Mucosa of rectum (tissue), 2 donors: ENCODE measurements around the gene MME.

Experiments
- H3K27ac ChIP-seq, 2 donors: one replicate each; pipeline ENCODE4 v1.7.0; 2013; ENCODE audit warnings: inconsistent platforms in 2 of 2, low read depth in 2 of 2, low read length in 2 of 2
- H3K27me3 ChIP-seq, 2 donors: one replicate each; pipeline ENCODE4 v1.7.0; 2013; ENCODE audit warnings: low read length in 2 of 2; ENCODE audit not compliant: control insufficient read depth in 2 of 2, insufficient read depth in 2 of 2
- H3K36me3 ChIP-seq, 2 donors: one replicate each; pipeline ENCODE4 v1.7.0; 2013; ENCODE audit warnings: low read length in 2 of 2; ENCODE audit not compliant: control insufficient read depth in 2 of 2, insufficient read depth in 2 of 2
- H3K4me1 ChIP-seq, 2 donors: one replicate each; pipeline ENCODE4 v1.7.0; 2013; ENCODE audit warnings: low read length in 2 of 2, mild to moderate bottlenecking in 1 of 2; ENCODE audit not compliant: control insufficient read depth in 2 of 2, insufficient read depth in 2 of 2
- H3K4me3 ChIP-seq, 2 donors: one replicate each; pipeline ENCODE4 v1.7.0; 2013; ENCODE audit warnings: low read length in 2 of 2
- H3K9ac ChIP-seq, 2 donors: one replicate each; pipeline ENCODE4 v1.7.0; 2013; ENCODE audit warnings: low read length in 2 of 2, low read depth in 1 of 2, mild to moderate bottlenecking in 1 of 2
- H3K9me3 ChIP-seq, 2 donors: one replicate each; pipeline ENCODE4 v1.7.0; 2013; ENCODE audit warnings: low read length in 2 of 2; ENCODE audit not compliant: control insufficient read depth in 2 of 2
- donor health status: healthy.
- donor health status: Normal muscosa, but diverticular disease.

MME gene

DNA sequence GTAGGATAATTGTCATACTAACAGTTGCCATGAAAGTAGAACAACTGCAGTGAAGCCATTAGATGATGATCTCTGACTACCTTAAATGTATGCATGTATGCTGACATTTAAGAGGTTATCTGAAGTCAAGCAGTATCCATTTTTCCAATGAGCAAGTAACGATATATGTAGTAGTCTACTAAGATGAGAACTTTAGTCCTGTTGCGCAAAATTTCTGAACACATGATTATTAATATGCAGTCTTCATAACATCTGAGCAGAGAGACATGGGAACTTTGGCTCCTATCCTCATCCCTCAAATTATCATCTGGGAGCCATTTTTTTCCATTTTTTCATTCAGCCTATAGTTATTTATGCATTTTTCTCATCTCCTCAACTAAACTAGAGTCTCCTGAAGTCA is 79.2 kb downstream of the MME start:
- no peak overlapping the region for H3K27ac ChIP-seq
- no peaks in the 10 kb centered on the region for H3K27me3 ChIP-seq
- no peaks in the 10 kb centered on the region for H3K9me3 ChIP-seq
- H3K4me1 ChIP-seq: no peaks in the 10 kb centered on the region
- H3K4me3 ChIP-seq: no peak overlapping the region
- no peak overlapping the region for H3K9ac ChIP-seq
- H3K36me3 ChIP-seq: no peaks in the 10 kb centered on the region

DNA sequence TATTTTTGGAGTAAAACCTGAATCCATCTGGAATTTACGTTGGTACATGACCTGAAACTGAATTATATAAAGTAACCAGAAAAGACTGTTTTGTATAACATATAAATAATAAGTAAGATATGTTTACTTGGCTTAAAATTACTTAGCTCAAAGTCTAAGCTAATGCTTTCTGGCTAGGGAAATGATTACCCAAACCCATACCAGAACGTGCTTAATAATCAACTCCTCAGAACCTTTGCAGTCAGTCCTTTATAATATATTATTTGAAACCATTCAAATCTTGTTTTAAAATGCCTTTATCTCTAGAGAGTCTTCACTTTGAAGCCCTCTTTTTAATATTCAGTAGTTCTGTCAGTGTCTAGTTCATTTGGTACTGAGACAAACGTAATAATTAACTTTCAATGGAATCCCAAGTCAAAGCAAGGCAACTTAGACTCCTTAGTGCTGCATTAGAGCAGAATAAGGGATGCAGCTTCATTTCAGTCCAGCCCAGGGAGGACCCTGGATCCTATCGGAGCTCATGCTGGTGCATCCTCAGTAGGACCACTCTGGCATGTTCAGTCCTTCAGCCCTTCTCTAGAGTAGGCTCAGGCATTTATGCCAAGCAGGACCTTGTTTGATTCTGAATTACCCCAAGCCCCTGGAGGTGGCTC is 81.6 kb downstream of the MME start:
- Histone ChIP-seq H3K9ac (no peak overlapping the region), H3K4me3 (no peak overlapping the region), H3K4me1 (no peaks in the 10 kb centered on the region), H3K27me3 (no peaks in the 10 kb centered on the region), H3K36me3 (no peaks in the 10 kb centered on the region), H3K27ac (no peak overlapping the region), H3K9me3 (no peaks in the 10 kb centered on the region)

GRCh38 chr3:155164306-155164705 is 84.2 kb downstream of the MME start:
- H3K9ac ChIP-seq: no peak overlapping the region
- no peak overlapping the region for H3K4me3 ChIP-seq
- no peaks in the 10 kb centered on the region for H3K9me3 ChIP-seq
- no peak overlapping the region for H3K27ac ChIP-seq
- H3K27me3 ChIP-seq: no peaks in the 10 kb centered on the region
- no peaks in the 10 kb centered on the region for H3K4me1 ChIP-seq
- H3K36me3 ChIP-seq: no peaks in the 10 kb centered on the region

DNA sequence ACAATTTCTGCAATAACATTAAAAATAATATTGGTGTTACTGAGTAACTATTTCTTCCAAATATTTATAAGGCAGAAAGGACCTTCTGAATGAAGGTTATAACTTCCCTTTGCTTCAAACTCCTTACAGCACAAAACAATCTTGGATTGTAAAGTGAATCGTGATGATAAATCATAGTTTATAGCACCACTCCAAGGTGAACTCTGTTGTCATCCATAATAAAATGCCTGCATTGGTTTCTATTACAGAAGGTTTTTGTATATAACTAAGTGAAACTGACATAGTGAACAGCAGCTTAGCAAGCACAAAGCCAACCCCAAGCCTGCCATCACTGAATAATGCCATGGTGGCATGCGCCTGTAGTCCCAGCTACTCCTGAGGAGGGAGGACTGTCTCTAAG is 86.3 kb downstream of the MME start:
- Histone ChIP-seq H3K9me3 (no peaks in the 10 kb centered on the region), H3K27ac (no peak overlapping the region), H3K9ac (no peak overlapping the region), H3K27me3 (no peaks in the 10 kb centered on the region), H3K4me3 (no peak overlapping the region), H3K36me3 (no peaks in the 10 kb centered on the region), H3K4me1 (no peaks in the 10 kb centered on the region)

GRCh38 chr3:155169197-155169596 is 89.1 kb downstream of the MME start:
- no peak overlapping the region for H3K27ac ChIP-seq
- H3K9ac ChIP-seq: no peak overlapping the region
- H3K4me1 ChIP-seq: no peaks in the 10 kb centered on the region
- no peak overlapping the region for H3K4me3 ChIP-seq
- no peaks in the 10 kb centered on the region for H3K27me3 ChIP-seq
- H3K9me3 ChIP-seq: no peaks in the 10 kb centered on the region
- no peaks in the 10 kb centered on the region for H3K36me3 ChIP-seq

- no peaks in the 10 kb centered on the region for H3K27me3 ChIP-seq
- no peak overlapping the region for H3K9ac ChIP-seq
- no peaks in the 10 kb centered on the region for H3K4me1 ChIP-seq
- no peak overlapping the region for H3K4me3 ChIP-seq
- no peak overlapping the region for H3K27ac ChIP-seq
- H3K36me3 ChIP-seq: no peaks in the 10 kb centered on the region
- no peaks in the 10 kb centered on the region for H3K9me3 ChIP-seq
These were observed 93.7 kb downstream of the MME start for GRCh38 chr3:155173771-155174170.

DNA sequence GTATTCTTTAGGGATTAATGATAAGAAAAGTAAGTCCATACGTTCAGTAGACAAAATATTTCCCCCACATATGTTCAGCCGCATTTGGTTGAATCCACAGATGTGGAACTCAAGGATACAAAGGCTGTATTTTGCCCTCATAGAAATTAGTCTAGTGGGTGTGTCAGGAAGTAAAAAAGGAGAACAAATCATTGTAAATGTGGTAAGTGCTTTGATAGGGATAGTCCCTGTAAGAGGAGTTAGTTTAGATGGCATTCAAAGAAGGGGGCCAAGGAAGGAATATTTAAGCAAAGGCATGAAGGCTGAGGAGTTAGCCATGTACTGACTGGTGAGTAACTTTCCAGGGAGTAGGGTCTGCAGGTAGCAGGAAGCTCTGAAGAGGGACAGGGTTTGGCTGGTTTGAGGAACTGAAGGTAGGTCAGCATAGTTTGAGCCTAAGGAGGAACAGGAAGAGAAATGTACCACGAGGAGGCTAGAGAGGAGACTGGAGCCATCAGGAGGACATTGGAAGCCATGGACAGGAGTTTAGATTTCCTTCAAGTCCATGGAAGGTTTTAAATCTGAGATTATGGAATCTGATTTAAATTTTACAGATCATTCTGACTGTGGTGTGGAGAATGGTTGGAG is 98.8 kb downstream of the MME start:
- no peak overlapping the region for H3K27ac ChIP-seq
- H3K27me3 ChIP-seq: no peaks in the 10 kb centered on the region
- no peak overlapping the region for H3K9ac ChIP-seq
- H3K4me3 ChIP-seq: no peak overlapping the region
- no peaks in the 10 kb centered on the region for H3K9me3 ChIP-seq
- H3K4me1 ChIP-seq: no peaks in the 10 kb centered on the region
- H3K36me3 ChIP-seq: no peaks in the 10 kb centered on the region

- Histone ChIP-seq H3K27ac (no peak overlapping the region), H3K9me3 (no peaks in the 10 kb centered on the region), H3K27me3 (no peaks in the 10 kb centered on the region), H3K4me3 (no peak overlapping the region), H3K36me3 (no peaks in the 10 kb centered on the region), H3K4me1 (no peaks in the 10 kb centered on the region), H3K9ac (no peak overlapping the region)
These were observed 99.3 kb downstream of the MME start for GRCh38 chr3:155179437-155179827.

DNA sequence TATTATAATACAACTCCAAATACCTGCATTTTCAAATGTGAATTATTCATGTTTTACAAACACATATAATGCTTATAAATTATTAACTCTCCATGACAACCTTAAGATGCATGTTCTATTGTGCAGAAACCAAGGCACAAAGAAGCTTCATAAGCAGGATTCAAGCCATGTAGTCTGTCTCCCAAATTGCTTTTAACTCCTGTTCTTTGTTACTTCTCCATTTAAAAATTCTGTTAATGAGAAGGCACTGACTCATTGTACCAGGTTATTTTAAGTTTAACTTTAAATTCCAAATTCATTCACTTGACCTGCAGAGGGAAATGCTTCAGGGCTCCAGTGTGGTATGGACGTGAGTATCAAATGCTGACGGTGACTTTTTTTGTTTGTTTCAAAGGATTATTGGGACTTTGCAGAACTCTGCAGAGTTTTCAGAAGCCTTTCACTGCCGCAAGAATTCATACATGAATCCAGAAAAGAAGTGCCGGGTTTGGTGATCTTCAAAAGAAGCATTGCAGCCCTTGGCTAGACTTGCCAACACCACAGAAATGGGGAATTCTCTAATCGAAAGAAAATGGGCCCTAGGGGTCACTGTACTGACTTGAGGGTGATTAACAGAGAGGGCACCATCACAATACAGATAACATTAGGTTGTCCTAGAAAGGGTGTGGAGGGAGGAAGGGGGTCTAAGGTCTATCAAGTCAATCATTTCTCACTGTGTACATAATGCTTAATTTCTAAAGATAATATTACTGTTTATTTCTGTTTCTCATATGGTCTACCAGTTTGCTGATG is 100.0 kb downstream of the MME start:
- Histone ChIP-seq H3K27ac (no peak overlapping the region), H3K36me3 (no peaks in the 10 kb centered on the region), H3K9me3 (no peaks in the 10 kb centered on the region), H3K27me3 (no peaks in the 10 kb centered on the region), H3K9ac (no peak overlapping the region), H3K4me1 (no peaks in the 10 kb centered on the region), H3K4me3 (no peak overlapping the region)

DNA sequence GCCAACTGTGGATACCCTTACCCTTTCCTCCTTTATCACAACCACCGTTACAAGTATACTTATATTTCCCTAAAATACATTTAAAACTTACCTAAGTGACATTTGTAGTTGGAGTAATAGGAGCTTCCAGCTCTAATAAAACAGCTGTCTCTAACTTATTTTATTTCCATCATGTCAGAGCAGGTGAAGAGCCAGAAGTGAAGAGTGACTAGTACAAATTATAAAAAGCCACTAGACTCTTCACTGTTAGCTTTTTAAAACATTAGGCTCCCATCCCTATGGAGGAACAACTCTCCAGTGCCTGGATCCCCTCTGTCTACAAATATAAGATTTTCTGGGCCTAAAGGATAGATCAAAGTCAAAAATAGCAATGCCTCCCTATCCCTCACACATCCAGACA is 102.3 kb downstream of the MME start:
- no peaks in the 10 kb centered on the region for H3K9me3 ChIP-seq
- H3K4me1 ChIP-seq: no peaks in the 10 kb centered on the region
- no peak overlapping the region for H3K4me3 ChIP-seq
- H3K9ac ChIP-seq: no peak overlapping the region
- no peaks in the 10 kb centered on the region for H3K36me3 ChIP-seq
- H3K27me3 ChIP-seq: no peaks in the 10 kb centered on the region
- no peak overlapping the region for H3K27ac ChIP-seq
